CD4-positive, alpha-beta T cell treated with Interleukin-12 subunit alpha and Interleukin-12 subunit beta, for 1 hour (primary cell): ENCODE results near the gene HOXC13.

Source experiments
- DNase-seq: peaks from one replicate; pipeline ENCODE4 v3.0.0-alpha.2; 2020

HOXC13 gene

GRCh38 chr12:53971129-53971528 lies 32.5 kb downstream of the HOXC13 start:
- DNase-seq = no peak

GRCh38 chr12:53971686-53972085 lies 33.1 kb downstream of the HOXC13 start:
- no peak for DNase-seq

DNA sequence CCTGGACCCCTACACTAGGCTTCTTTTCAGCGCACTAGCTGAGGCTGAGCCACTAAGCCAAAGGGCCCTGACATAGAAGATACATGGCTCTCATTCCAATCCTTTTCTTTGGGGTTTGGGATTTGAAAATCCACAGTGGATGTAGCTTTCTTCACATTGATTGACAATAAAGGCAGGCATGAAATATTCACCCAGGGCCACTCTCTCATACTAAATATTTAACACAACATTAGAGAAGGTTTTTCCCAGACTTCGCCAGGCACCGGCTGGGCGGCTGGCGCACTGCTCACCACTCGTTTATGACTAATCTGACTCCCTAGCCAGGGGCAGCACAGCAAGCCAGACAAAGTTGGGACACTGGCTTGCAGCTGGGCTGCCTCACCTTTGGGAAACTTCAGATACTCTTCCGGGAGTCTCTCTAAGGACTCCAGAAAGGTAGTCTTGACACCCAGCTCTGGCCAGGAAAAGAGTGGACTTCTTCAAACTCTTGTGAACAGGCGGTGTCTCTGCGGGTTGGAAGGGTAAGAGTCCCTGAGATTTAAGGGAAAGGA lies 33.6 kb downstream of the HOXC13 start:
- DNase-seq = no peak

DNA sequence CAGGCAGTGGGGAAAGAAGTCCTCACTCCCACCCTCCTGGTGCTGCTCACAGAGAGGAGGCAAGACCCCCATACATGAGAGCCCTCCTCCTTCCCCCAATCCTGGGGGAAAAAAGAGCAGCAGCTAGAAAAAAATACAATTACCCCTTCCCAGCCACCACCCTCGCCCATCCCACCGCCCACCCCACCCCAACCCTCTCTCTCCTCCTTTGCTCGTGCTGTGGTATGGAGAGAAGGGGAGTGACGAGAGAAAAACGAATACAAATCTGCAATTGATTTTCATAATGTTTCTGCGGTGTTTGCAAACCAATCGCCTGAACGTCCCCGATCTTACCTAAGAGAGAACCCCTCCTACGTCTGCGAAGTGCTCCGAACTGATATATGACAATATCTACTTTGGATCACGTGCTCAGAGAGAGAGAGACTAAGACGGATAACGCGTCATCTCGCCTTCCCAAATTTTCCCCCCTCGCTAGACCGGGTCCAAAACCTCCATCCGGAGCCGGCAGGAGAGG lies 34.1 kb downstream of the HOXC13 start, which contains the start of gene HOXC11:
Gene HOXC11 (plus strand): TSS at position 405 of the 514 bp plus-strand sequence. CDS start 116 bp downstream, outside the sequence.
- DNase-seq = no peak

DNA sequence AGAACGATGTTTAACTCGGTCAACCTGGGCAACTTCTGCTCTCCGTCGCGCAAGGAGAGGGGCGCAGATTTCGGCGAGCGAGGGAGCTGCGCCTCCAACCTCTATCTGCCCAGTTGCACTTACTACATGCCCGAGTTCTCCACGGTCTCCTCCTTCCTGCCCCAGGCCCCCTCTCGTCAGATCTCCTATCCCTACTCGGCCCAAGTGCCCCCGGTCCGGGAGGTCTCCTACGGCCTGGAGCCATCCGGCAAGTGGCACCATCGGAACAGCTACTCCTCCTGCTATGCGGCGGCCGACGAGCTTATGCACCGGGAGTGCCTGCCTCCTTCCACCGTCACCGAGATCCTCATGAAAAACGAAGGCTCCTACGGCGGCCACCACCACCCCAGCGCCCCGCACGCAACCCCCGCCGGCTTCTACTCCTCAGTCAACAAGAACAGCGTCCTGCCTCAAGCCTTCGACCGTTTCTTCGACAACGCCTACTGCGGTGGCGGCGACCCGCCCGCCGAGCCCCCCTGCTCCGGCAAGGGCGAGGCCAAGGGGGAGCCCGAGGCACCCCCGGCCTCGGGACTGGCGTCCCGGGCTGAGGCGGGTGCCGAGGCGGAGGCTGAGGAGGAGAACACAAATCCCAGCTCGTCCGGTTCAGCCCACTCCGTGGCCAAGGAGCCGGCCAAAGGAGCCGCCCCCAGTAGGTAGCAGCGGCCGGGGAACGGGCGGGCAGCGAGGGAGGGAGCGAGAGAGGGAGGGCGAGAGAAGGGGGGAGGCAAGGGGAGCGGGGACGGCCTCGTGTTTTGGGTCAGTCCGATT lies 34.8 kb downstream of the HOXC13 start:
- no peak for DNase-seq

- DNase-seq = peak; percentile 41
Observed at GRCh38 chr12:53974084-53975063, 35.7 kb downstream of the HOXC13 start, which contains the start of gene HOTAIR. HOTAIR (minus strand) TSS chr12:53974954.

DNA sequence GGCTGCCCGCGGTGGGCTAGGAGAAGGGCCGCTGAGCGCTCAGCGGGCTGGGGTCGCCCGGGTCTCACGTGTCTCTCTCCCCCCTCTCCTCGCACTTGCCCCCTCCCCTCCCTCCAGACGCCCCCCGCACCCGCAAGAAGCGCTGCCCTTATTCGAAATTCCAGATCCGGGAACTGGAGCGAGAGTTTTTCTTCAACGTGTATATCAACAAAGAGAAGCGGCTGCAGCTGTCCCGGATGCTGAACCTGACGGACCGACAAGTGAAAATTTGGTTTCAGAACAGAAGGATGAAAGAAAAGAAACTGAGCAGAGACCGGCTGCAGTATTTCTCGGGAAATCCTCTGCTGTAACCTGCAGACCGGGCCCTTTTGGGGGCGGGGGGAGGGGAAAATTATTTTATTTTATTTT lies 36.4 kb downstream of the HOXC13 start:
- DNase-seq = no peak

DNA sequence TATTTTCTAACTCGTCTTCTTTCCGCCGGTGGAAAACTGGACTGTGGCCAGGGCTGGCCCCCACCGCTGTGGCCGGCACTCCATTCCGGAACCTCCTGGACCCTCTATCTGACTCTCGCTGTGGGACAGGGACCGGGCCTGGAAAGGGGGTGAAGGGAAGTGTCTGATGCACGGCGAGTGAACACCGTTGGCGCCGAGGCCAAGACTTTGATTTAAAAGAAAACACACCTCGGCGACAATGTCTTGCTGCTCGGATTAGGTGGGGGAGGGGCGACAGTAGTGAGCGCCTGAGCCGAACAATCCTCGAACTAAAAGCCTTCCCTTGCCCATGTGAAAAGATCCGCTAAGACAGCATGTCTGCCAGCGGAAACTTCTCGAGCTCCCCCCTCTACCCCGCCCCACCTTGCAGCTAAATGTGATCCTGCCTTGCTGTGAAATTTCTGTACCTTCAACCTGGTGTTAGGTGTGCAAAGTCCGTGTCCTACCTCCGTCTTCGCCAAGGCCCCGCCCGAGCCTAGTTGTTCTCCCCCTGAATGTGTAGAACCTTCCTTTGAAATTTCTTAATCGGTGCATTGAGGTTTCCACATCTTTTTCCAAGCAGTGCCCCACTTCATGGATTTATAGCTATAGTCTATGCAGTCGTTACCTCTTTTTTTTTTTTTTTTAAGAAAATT lies 37.0 kb downstream of the HOXC13 start:
- no peak for DNase-seq

GRCh38 chr12:53976172-53976822 lies 37.7 kb downstream of the HOXC13 start:
- DNase-seq = no peak

GRCh38 chr12:53976823-53977595 lies 38.4 kb downstream of the HOXC13 start:
- DNase-seq = no peak

- no peak for DNase-seq
Observed at GRCh38 chr12:53977596-53978445, 39.2 kb downstream of the HOXC13 start.

DNA sequence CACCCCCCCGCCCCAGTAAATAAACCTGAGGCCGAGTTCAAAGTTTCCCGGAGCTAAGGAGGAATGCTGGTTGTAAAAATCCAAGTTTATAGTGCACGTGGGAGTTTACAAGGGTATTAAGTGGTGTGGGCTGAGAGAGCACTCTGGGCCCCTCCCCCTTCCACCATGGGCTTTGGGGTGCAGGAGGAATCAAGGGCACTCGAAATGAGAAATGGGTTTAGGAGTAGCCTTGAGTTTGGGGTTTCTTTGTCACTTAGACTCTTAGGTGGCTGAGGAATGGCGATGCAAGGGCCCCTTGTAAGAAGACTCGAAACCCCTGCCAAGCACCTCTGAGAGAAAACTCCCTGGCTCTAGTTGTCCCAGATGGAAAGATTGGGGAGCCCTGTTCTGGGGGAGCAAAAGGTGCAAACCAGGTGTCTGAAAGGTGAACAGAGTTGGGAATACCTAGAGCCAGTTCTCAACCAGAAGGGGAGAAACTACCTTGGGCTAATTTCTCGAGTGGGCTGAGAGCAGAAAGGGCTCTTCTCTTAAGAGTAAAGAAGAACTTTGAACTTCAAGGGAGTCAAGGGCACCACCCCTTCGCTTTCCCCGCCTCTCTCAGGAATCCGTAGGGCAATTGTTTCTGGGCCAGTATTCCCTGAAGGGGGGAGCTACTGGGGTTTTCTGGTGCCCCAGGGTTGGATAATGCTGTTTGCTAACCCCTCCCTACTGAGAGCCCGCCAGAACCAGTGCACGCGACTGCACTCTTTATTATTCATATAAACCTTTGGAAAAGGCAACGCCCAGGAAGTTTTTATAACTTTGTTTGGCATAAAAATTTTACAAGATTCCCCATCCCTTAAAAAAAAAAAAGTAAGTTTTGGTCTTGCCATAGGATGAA lies 40.1 kb downstream of the HOXC13 start:
- no peak for DNase-seq

DNA sequence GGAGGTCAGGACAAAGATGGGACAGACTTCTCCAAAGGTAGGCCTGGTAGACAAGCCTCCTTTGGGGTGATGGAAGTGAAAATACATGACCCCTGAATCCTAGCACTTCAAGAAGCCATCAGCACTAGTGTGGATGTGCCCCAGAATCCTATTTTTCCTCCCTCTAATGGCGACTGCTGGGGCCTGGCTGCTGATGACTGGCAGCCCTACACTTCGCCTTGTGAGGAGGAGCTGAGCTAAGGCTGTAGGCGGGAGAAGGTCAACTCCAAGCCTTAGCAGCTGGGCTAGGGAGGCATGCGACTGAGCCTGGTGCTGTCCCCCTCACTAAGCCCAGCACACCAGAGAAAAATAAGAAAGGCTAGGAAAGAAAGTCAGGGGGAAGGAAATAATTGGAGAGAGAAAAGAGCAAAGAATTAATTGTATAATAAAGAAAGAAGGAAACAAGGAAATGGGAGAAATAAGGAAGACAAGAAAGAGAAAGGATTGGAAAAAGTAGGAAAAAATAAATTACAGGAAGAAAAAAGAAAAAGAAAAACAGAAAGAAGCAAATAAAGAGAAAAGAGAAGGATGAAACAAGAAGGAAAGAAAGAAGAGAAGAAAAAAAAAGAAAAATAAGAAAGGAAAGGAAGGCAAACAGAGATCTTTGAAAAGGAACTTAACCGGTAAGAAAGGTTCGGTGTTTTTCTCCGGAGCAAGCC lies 41.6 kb downstream of the HOXC13 start:
- DNase-seq = no peak

GRCh38 chr12:53980802-53981496 lies 42.3 kb downstream of the HOXC13 start:
- DNase-seq = no peak

- DNase-seq = no peak
Observed at GRCh38 chr12:53981634-53982565, 43.3 kb downstream of the HOXC13 start.
